Neuronal stem cell (in vitro differentiated cells): ENCODE data around the gene TMEM61.

Experiments
- DNase-seq: peaks from one replicate; pipeline ENCODE4 v3.0.0-alpha.2; 2013; ENCODE audit warnings: low spot score
- H2AFZ ChIP-seq: one replicate; pipeline ENCODE4 v1.6.1; 2013; ENCODE audit warnings: mild to moderate bottlenecking, low read length, inconsistent platforms
- H2AK5ac ChIP-seq: 2 replicates; pipeline ENCODE4 v1.6.1; 2013; ENCODE audit warnings: low read depth, mild to moderate bottlenecking, inconsistent platforms, low read length, moderate library complexity, mixed read lengths
- H2BK120ac ChIP-seq: 2 replicates; pipeline ENCODE4 v1.6.1; 2013; ENCODE audit warnings: low read depth, mild to moderate bottlenecking, inconsistent platforms, low read length, moderate library complexity, mixed read lengths
- H2BK12ac ChIP-seq: one replicate; pipeline ENCODE4 v1.6.1; 2013; ENCODE audit warnings: low read length, inconsistent platforms
- H2BK15ac ChIP-seq: 2 replicates; pipeline ENCODE4 v1.6.1; 2013; ENCODE audit warnings: mild to moderate bottlenecking, low read length, inconsistent platforms, mixed read lengths
- H2BK5ac ChIP-seq: one replicate; pipeline ENCODE4 v1.6.1; 2013; ENCODE audit warnings: inconsistent platforms, mild to moderate bottlenecking, low read length, moderate library complexity
- H3K14ac ChIP-seq: one replicate; pipeline ENCODE4 v1.6.1; 2013; ENCODE audit warnings: low read length, inconsistent platforms
- H3K18ac ChIP-seq: 2 replicates; pipeline ENCODE4 v1.6.1; 2013; ENCODE audit warnings: low read length, inconsistent platforms
- H3K23ac ChIP-seq: 2 replicates; pipeline ENCODE4 v1.6.1; 2013; ENCODE audit warnings: low read depth, mild to moderate bottlenecking, mixed read lengths, low read length, inconsistent platforms; ENCODE audit not compliant: poor library complexity
- H3K27ac ChIP-seq: replicated peaks from 3 replicates; pipeline ENCODE4 v1.5.1; 2013; ENCODE audit warnings: low read length, inconsistent platforms
- H3K27me3 ChIP-seq, 3 experiments: 2 replicates each; pipeline ENCODE4 v1.6.1; 2013; ENCODE audit warnings: low read length in 3 of 3, mild to moderate bottlenecking in 2 of 3, inconsistent platforms in 1 of 3, low read depth in 1 of 3, mixed read lengths in 1 of 3, moderate library complexity in 1 of 3; ENCODE audit not compliant: control insufficient read depth in 3 of 3, insufficient read depth in 3 of 3
- H3K36me3 ChIP-seq, 2 donors: replicated peaks in 1 of 2; 2 replicates each; pipeline ENCODE4 v1.6.1; 2013; ENCODE audit warnings: low read length in 2 of 2; ENCODE audit not compliant: control insufficient read depth in 2 of 2, insufficient read depth in 2 of 2
- H3K4ac ChIP-seq: 2 replicates; pipeline ENCODE4 v1.6.1; 2013; ENCODE audit warnings: inconsistent platforms, mild to moderate bottlenecking, low read length, moderate library complexity
- H3K4me1 ChIP-seq, 2 donors: 1 replicate in 1 of 2; 2 replicates in 1 of 2; pipeline ENCODE4 v1.6.1; 2013; ENCODE audit warnings: low read length in 2 of 2, low read depth in 1 of 2; ENCODE audit not compliant: control insufficient read depth in 2 of 2, insufficient read depth in 1 of 2
- H3K4me2 ChIP-seq: one replicate; pipeline ENCODE4 v1.6.1; 2013; ENCODE audit warnings: mild to moderate bottlenecking, low read length, inconsistent platforms; ENCODE audit not compliant: insufficient read depth, poor library complexity, severe bottlenecking
- H3K4me3 ChIP-seq, 2 donors: 2 replicates each; pipeline ENCODE4 v1.5.1; 2013; ENCODE audit warnings: low read length in 2 of 2, mild to moderate bottlenecking in 2 of 2, inconsistent platforms in 1 of 2, moderate library complexity in 1 of 2
- H3K79me1 ChIP-seq: one replicate; pipeline ENCODE4 v1.6.1; 2013; ENCODE audit warnings: low read depth, mild to moderate bottlenecking, inconsistent platforms, low read length, moderate library complexity
- H3K9ac ChIP-seq: one replicate; pipeline ENCODE4 v1.6.1; 2013; ENCODE audit warnings: mild to moderate bottlenecking, low read depth, low read length, inconsistent platforms; ENCODE audit not compliant: poor library complexity
- H3K9me3 ChIP-seq, 2 donors: replicated peaks in 1 of 2; 2 replicates each; pipeline versions ENCODE3 to v1.6.1; 2013; ENCODE audit warnings: low read length in 2 of 2, mild to moderate bottlenecking in 2 of 2, inconsistent platforms in 1 of 2, low read depth in 1 of 2, mixed read lengths in 1 of 2, moderate library complexity in 1 of 2; ENCODE audit not compliant: control insufficient read depth in 2 of 2, insufficient read depth in 1 of 2
- H4K8ac ChIP-seq: one replicate; pipeline ENCODE4 v1.6.1; 2013; ENCODE audit warnings: low read depth, mild to moderate bottlenecking, inconsistent platforms, low read length, moderate library complexity
- H4K91ac ChIP-seq: one replicate; pipeline ENCODE4 v1.6.1; 2013; ENCODE audit warnings: low read length, low read depth, mild to moderate bottlenecking, inconsistent platforms; ENCODE audit not compliant: poor library complexity
- WGBS, 2 donors: extraction: QIAGEN DNeasy Blood & Tissue Kit; methylation state at CpG; one replicate each; pipeline ENCODE4 v1.1.7; 2013; ENCODE audit warnings: missing lambda C conversion rate in 2 of 2, mixed read lengths in 1 of 2; ENCODE audit not compliant: insufficient read length in 2 of 2, insufficient replicate concordance in 1 of 2; ENCODE audit errors: extremely low coverage in 2 of 2; 5-methylcytosine and 5-hydroxymethylcytosine counted together

The TMEM61 gene

GRCh38 chr1:55001311-55001710 lies 20.9 kb downstream of the TMEM61 start:
- Histone ChIP-seq H3K14ac (no peak overlapping the region), H4K91ac (no peak overlapping the region), H3K27me3 (peaks cover 7 to 50% (median 29%) of the 10 kb centered on the region in 3 experiments), H3K9ac (no peak overlapping the region), H2AFZ (no peak overlapping the region), H3K18ac (no peak overlapping the region), H3K4me1 (peaks cover 0 to 3% of the 10 kb centered on the region in 2 donors), H2AK5ac (no peak overlapping the region), H2BK120ac (no peak overlapping the region), H2BK5ac (no peak overlapping the region), H3K23ac (no peak overlapping the region), H2BK12ac (no peak overlapping the region), H3K79me1 (no peaks in the 10 kb centered on the region), H3K4me2 (no peak overlapping the region), H2BK15ac (no peak overlapping the region), H3K4me3 (no peak overlapping the region), H3K36me3 (no peaks in the 10 kb centered on the region), H3K27ac (no peak overlapping the region), H4K8ac (no peak overlapping the region), H3K9me3 (peaks cover 0 to 7% of the 10 kb centered on the region in 2 donors), H3K4ac (no peak overlapping the region)
- no CpG with 5 or more reads among the region's 4 CpGs for WGBS, 2 donors
- DNase-seq: no peak

- Histone ChIP-seq H2BK15ac (no peak overlapping the region), H3K18ac (no peak overlapping the region), H2AK5ac (no peak overlapping the region), H3K9me3 (peaks cover 0 to 7% of the 10 kb centered on the region in 2 donors), H4K8ac (no peak overlapping the region), H4K91ac (peak overlapping the region; percentile 96), H2BK12ac (peak overlapping the region; percentile 23), H3K14ac (no peak overlapping the region), H2AFZ (no peak overlapping the region), H3K23ac (no peak overlapping the region), H3K4me3 (no peak overlapping the region), H3K79me1 (no peaks in the 10 kb centered on the region), H2BK5ac (no peak overlapping the region), H3K27ac (no peak overlapping the region), H3K4me1 (no peaks in the 10 kb centered on the region), H3K36me3 (no peaks in the 10 kb centered on the region), H3K4me2 (no peak overlapping the region), H3K4ac (no peak overlapping the region), H3K27me3 (peaks cover 0 to 36% (median 17%) of the 10 kb centered on the region in 3 experiments), H2BK120ac (no peak overlapping the region), H3K9ac (peak overlapping the region; percentile 24)
- WGBS, 2 donors: no CpG with 5 or more reads among the region's 2 CpGs
- no peak for DNase-seq
Measured at GRCh38 chr1:55002686-55003085, 22.3 kb downstream of the TMEM61 start.

GRCh38 chr1:55005351-55006140 lies 25.1 kb downstream of the TMEM61 start:
- Histone ChIP-seq H2AK5ac (peak overlapping the region; percentile 14), H3K36me3 (no peaks in the 10 kb centered on the region), H3K18ac (no peak overlapping the region), H3K79me1 (no peaks in the 10 kb centered on the region), H2BK5ac (no peak overlapping the region), H3K4me3 (no peak overlapping the region), H3K14ac (no peak overlapping the region), H3K4me1 (no peaks in the 10 kb centered on the region), H4K8ac (no peak overlapping the region), H3K27me3 (peaks cover 0 to 19% (median 0%) of the 10 kb centered on the region in 3 experiments), H3K4ac (no peak overlapping the region), H3K23ac (peak overlapping the region; percentile 57), H2BK12ac (no peak overlapping the region), H2BK120ac (no peak overlapping the region), H3K9ac (peak overlapping the region; percentile 13), H3K9me3 (peaks cover 0 to 3% of the 10 kb centered on the region in 2 donors), H2AFZ (no peak overlapping the region), H4K91ac (no peak overlapping the region), H3K27ac (no peak overlapping the region), H3K4me2 (no peak overlapping the region), H2BK15ac (peak overlapping the region; percentile 43)
- DNase-seq: no peak
- WGBS, 2 donors: no CpG with 5 or more reads among the region's 10 CpGs

GRCh38 chr1:55006931-55007330 lies 26.5 kb downstream of the TMEM61 start:
- Histone ChIP-seq H3K27ac (no peak overlapping the region), H3K4me1 (no peaks in the 10 kb centered on the region), H4K91ac (no peak overlapping the region), H2BK15ac (no peak overlapping the region), H4K8ac (no peak overlapping the region), H3K23ac (no peak overlapping the region), H3K9me3 (peaks cover 0 to 3% of the 10 kb centered on the region in 2 donors), H3K79me1 (no peaks in the 10 kb centered on the region), H3K18ac (no peak overlapping the region), H2AK5ac (no peak overlapping the region), H2AFZ (no peak overlapping the region), H3K14ac (no peak overlapping the region), H3K27me3 (peaks cover 0 to 11% (median 0%) of the 10 kb centered on the region in 3 experiments), H3K4me2 (no peak overlapping the region), H2BK120ac (no peak overlapping the region), H2BK5ac (peak overlapping the region; percentile 54), H3K36me3 (no peaks in the 10 kb centered on the region), H3K9ac (no peak overlapping the region), H2BK12ac (no peak overlapping the region), H3K4me3 (no peak overlapping the region), H3K4ac (no peak overlapping the region)
- no CpG with 5 or more reads among the region's 12 CpGs for WGBS, 2 donors
- no peak for DNase-seq
